ENCODE data around the gene GUCD1. TPM values are rescaled to one million over a fixed set of nuclear protein-coding genes. Genes with fewer than 3 reads are reported as not detected.

The GUCD1 gene
- total and polyA plus RNA-seq, 2 of the 13 experiments (the other 11 are each of a cell fraction or from before 2014, with no cell fraction given), result 128 to 245 TPM

GRCh38 chr22:24583221-24584165 is 28.6 kb upstream of the GUCD1 start (continued):
- TF ChIP-seq TFE3 (CRISPR knock-in tag; IDR thresholded peaks at IDR 0.05) (no peak), TGIF2 (CRISPR knock-in tag; IDR thresholded peaks at IDR 0.05) (peak; percentile 12; the same call in 1 of the 2 replicates), SOX6 (IDR thresholded peaks at IDR 0.05) (no peak), SOX6 (CRISPR knock-in tag; IDR thresholded peaks at IDR 0.05) (peak; percentile 35; the same call in 1 of the 2 replicates), ZNF18 (CRISPR knock-in tag; IDR thresholded peaks at IDR 0.05; ENCODE audit: insufficient replicate concordance) (no peak), RAD21 (CRISPR knock-in tag; IDR thresholded peaks at IDR 0.05) (no peak), ATF3 (CRISPR knock-in tag; IDR thresholded peaks at IDR 0.05) (0 out of 2 replicates have a peak, but pooled peaks have one; percentile 8), ZBTB33 (CRISPR knock-in tag; IDR thresholded peaks at IDR 0.05) (no peak), GLMP (CRISPR knock-in tag; IDR thresholded peaks at IDR 0.05; ENCODE audit: borderline replicate concordance) (no peak), IRF1 (CRISPR knock-in tag; IDR thresholded peaks at IDR 0.05; ENCODE audit: low read depth) (no peak), NFKBIZ (CRISPR knock-in tag; IDR thresholded peaks at IDR 0.05) (no peak), HMGXB4 (CRISPR knock-in tag; IDR thresholded peaks at IDR 0.05; ENCODE audit: borderline replicate concordance in 1 of 2, low read depth in 1 of 2) (peak in 1 of 2 experiments; percentile 58; a peak in 2 of 4 replicates), ZBTB34 (CRISPR knock-in tag; IDR thresholded peaks at IDR 0.05) (no peak), REPIN1 (CRISPR knock-in tag; IDR thresholded peaks at IDR 0.05; ENCODE audit: borderline replicate concordance, low read depth) (peak; percentile 39; the same call in 1 of the 2 replicates), PLRG1 (conservative IDR thresholded peaks at IDR 0.05) (no peak), ZNF354B (CRISPR knock-in tag; IDR thresholded peaks at IDR 0.05) (no peak)
